Adrenal gland (tissue), 12 donors: ENCODE data around the gene CYFIP1. TPM values are rescaled to one million over a fixed set of nuclear protein-coding genes. Genes with fewer than 3 reads are reported as not detected.

ENCODE experiments used
- DNase-seq, 7 donors: peaks; one replicate each; pipeline ENCODE4 v3.0.0-alpha.2; 2019 to 2020
- H3K27ac ChIP-seq, 5 donors: fragments of 200-600 bp; sonication (generic) in 4 of 5; 1 replicate in 3 of 5; 2 replicates in 2 of 5; pipeline versions ENCODE4 v1.5.1 to v1.8.0; 2016 to 2020; ENCODE audit warnings: mild to moderate bottlenecking in 1 of 5
- H3K27me3 ChIP-seq: fragments of 200-600 bp; 2 replicates; pipeline ENCODE4 v1.8.0; 2021
- H3K36me3 ChIP-seq, 2 donors: fragments of 200-600 bp; replicated peaks in 1 of 2; 1 replicate in 1 of 2; 2 replicates in 1 of 2; pipeline versions ENCODE4 v1.5.1 to v1.8.0; 2018 to 2022
- H3K4me1 ChIP-seq, 2 donors: fragments of 200-600 bp; replicated peaks in 1 of 2; 1 replicate in 1 of 2; 2 replicates in 1 of 2; pipeline versions ENCODE4 v1.5.1 to v1.8.0; 2018 to 2021
- H3K4me3 ChIP-seq, 4 donors: fragments of 200-600 bp; sonication (generic) in 3 of 4; one replicate each; pipeline ENCODE4 v1.5.1; 2016 to 2018
- H3K9me3 ChIP-seq, 3 donors: fragments of 200-600 bp; sonication (generic) in 1 of 3; replicated peaks in 1 of 3; 1 replicate in 2 of 3; 2 replicates in 1 of 3; pipeline versions ENCODE4 v1.5.1 to v1.8.0; 2016 to 2021
- POLR2A ChIP-seq, 2 donors: fragments of 450-650 bp; IDR thresholded peaks; one replicate each; pipeline ENCODE4 v1.6.1; 2017; ENCODE audit warnings: antibody characterized with exemption in 2 of 2, mild to moderate bottlenecking in 2 of 2, moderate library complexity in 1 of 2
- WGBS, 4 donors: extraction: QIAGEN DNeasy Blood & Tissue Kit in 2 of 4; methylation state at CpG; one replicate each; pipeline versions ENCODE4 v1.1.5 to v1.1.7; 2013 to 2017; 5-methylcytosine and 5-hydroxymethylcytosine counted together
- intact Hi-C, 2 donors: fragments of 100-400 bp; cut with DNase I; formaldehyde crosslinking; loops; one replicate each; pipeline versions ENCODE4 v1.14.1 to v1.15.0; 2022 to 2023
- polyA plus RNA-seq, 3 donors: library from polyadenylated mRNA; stranded (reverse); fragments of 200-250 nt in 2 of 3; fragments of 350-450 nt in 1 of 3; fragmentation: Illumina TruSeq in 1 of 3; extraction: RNeasy Lipid Tissue Mini Kit (QIAGEN cat#74804) in 1 of 3; gene quantifications; one replicate each; pipeline ENCODE4 v1.2.3, GENCODE V29; 2013 to 2014
- total RNA-seq, 9 donors: library from RNA; depleted of rRNA in 4 of 9; stranded (reverse); fragments of >200 nt in 4 of 9; fragments of 120-200 nt in 1 of 9; fragmentation: NEBNext Ultra II Directional in 1 of 9; extraction: Animal tissue kit (Norgen Biotek cat#: 25700) in 1 of 9; gene quantifications; one replicate each; pipeline versions ENCODE4 v1.1.0 to v1.2.4, GENCODE V29; 2013 to 2023
- TF ChIP-seq, protein P1 (sequence below), 6 experiments: fragments of 450-650 bp in 4 of 6; fragments of 200-600 bp in 2 of 6; sonication (generic) in 1 of 6; IDR thresholded peaks; 1 replicate in 5 of 6; 2 replicates in 1 of 6; pipeline versions ENCODE4 v1.5.1 to v1.8.0; 2016 to 2021; ENCODE audit warnings: antibody characterized with exemption in 6 of 6, mild to moderate bottlenecking in 2 of 6, moderate library complexity in 1 of 6
- donor health status: healthy with polysubstance abuse.
- donor health status: Bipolar disorder and iron deficiency.
- donor health status: DM: yes; HTN: yes; CAD: no.
- donor health status: DM: no; HTN: no; CAD: no.
- donor health status: DM: no; HTN: no; CAD: no.
- donor health status: DM: yes; HTN: yes; CAD: no.

CYFIP1 gene
- total and polyA plus RNA-seq, 12 donors: 21.2 to 124 (median 85.0) TPM

DNA sequence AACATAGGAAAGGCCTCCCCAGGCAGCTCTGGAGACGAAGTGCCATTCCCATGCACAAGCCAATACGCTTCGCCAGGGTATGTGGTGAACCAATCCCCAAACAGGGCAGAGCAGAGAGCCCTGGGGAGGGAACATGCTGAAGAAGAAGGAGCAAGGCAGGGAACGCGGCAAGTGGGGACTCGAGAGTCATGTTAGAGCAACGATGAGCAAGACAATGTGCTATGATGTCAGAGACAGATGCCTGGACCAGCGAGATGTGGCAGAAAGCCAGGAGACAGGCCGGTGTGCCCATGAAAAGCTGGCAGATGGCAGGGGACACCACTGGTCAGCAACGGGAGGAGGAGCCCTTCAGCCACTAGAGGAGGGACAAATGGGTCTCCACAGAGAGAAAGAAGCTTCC is 102.1 kb downstream of the CYFIP1 start:
- Histone ChIP-seq H3K9me3 (no peaks in the 10 kb centered on the region), H3K36me3 (peaks cover 0 to 66% of the 10 kb centered on the region in 2 donors), H3K4me1 (no peaks in the 10 kb centered on the region), H3K4me3 (no peak overlapping the region), H3K27me3 (no peaks in the 10 kb centered on the region), H3K27ac (no peak overlapping the region)
- 81 to 87% (median 82%) methylated on average over 10 of the region's 10 CpGs for WGBS, 4 donors
- DNase-seq: peak in 3 of 7 donors; percentile 27 to 41 (median 31)
- intact Hi-C loops: loop anchor here in 1 of 2 donors (10.0 kb wide), 2 partner anchors 47 to 83 kb away; no protein-coding TSS in a partner anchor
- TF ChIP-seq, protein P1, sequence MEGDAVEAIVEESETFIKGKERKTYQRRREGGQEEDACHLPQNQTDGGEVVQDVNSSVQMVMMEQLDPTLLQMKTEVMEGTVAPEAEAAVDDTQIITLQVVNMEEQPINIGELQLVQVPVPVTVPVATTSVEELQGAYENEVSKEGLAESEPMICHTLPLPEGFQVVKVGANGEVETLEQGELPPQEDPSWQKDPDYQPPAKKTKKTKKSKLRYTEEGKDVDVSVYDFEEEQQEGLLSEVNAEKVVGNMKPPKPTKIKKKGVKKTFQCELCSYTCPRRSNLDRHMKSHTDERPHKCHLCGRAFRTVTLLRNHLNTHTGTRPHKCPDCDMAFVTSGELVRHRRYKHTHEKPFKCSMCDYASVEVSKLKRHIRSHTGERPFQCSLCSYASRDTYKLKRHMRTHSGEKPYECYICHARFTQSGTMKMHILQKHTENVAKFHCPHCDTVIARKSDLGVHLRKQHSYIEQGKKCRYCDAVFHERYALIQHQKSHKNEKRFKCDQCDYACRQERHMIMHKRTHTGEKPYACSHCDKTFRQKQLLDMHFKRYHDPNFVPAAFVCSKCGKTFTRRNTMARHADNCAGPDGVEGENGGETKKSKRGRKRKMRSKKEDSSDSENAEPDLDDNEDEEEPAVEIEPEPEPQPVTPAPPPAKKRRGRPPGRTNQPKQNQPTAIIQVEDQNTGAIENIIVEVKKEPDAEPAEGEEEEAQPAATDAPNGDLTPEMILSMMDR (IDR thresholded peaks at IDR 0.05): no peak
- TF ChIP-seq POLR2A (IDR thresholded peaks at IDR 0.05): no peak

DNA sequence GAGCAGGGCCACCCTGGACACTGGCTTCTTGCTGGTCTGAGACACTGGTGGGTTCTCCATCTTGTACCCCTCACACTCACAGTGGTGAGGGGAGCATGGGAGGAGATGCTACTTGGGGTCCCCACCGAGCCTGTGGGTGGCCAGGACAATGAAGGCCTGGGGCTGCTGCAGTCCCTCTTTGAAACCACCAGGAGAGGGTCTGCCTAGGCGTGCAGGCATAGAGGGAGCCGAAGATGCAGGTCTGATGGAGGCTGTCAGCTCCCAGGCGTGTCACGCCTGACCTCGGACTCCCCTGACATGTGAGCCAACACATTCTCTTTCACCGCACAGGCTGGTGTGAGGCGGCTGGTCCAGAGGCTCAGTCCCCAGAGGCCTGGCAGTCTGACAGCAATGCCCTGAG is 102.6 kb downstream of the CYFIP1 start:
- WGBS, 4 donors: 83 to 98% (median 94%) methylated on average over 2 to 8 of the region's 8 CpGs
- H3K4me1 ChIP-seq: no peaks in the 10 kb centered on the region
- H3K27ac ChIP-seq: no peak overlapping the region
- no peaks in the 10 kb centered on the region for H3K27me3 ChIP-seq
- H3K9me3 ChIP-seq: no peaks in the 10 kb centered on the region
- H3K4me3 ChIP-seq: no peak overlapping the region
- TF ChIP-seq, protein P1 (IDR thresholded peaks at IDR 0.05): no peak
- TF ChIP-seq POLR2A (IDR thresholded peaks at IDR 0.05): no peak
- H3K36me3 ChIP-seq: peaks cover 0 to 66% of the 10 kb centered on the region in 2 donors
- peak in 1 of 7 donors; percentile 39 for DNase-seq
- intact Hi-C loops: loop anchor here in 1 of 2 donors (10.0 kb wide), 2 partner anchors 47 to 83 kb away; no protein-coding TSS in a partner anchor

DNA sequence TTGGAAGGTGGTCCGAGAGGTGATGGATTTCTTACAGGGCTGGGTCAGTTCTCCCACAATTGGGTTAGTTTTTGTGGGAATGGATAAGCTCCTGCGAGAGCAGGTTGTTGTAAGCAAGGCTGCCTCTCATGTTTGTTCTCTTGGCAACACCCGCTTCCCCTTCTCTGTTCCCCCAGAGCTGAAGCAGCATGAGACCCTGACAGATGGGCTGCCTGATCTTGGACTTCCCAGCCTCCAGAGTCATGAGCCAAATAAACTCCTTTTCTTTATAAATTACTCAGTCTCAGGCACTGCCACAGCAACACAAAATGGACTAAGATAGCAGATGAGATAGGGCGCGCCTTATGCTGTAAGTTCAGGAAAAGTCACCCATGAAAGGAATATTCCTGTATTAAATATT is 103.1 kb downstream of the CYFIP1 start:
- TF ChIP-seq, protein P1 (IDR thresholded peaks at IDR 0.05): no peak
- TF ChIP-seq POLR2A (IDR thresholded peaks at IDR 0.05): no peak
- Histone ChIP-seq H3K4me3 (no peak overlapping the region), H3K27me3 (no peaks in the 10 kb centered on the region), H3K4me1 (no peaks in the 10 kb centered on the region), H3K9me3 (no peaks in the 10 kb centered on the region), H3K27ac (no peak overlapping the region), H3K36me3 (peaks cover 0 to 66% of the 10 kb centered on the region in 2 donors)
- 97 to 100% (median 99%) methylated on average over 3 to 5 of the region's 5 CpGs for WGBS, 4 donors
- intact Hi-C loops: loop anchor here in 1 of 2 donors (10.0 kb wide), 2 partner anchors 48 to 82 kb away; no protein-coding TSS in a partner anchor
- DNase-seq: no peak

DNA sequence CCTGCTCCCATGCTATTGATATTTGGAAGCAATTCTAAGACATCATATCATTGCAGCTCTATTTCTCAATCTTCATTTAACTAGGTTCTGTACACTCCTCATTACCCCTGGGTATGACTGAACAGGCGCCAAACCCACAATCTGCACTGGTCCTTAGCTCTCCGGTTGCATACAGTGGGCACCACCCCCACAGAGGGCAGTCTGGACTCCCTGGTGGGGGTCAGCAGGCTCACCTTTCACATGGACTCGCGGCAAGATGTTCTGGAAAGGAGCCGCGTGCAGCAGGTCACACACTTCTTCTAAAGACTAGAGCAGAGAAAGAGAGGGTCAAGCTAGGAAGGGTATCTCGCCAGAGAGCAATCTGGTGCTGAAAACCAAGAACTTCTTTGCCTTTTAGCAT is 105.2 kb downstream of the CYFIP1 start:
- WGBS, 4 donors: 89 to 97% (median 96%) methylated on average over 7 of the region's 7 CpGs
- no peak for TF ChIP-seq POLR2A (IDR thresholded peaks at IDR 0.05)
- TF ChIP-seq, protein P1 (IDR thresholded peaks at IDR 0.05): no peak
- no peaks in the 10 kb centered on the region for H3K9me3 ChIP-seq
- peak in 1 of 7 donors; percentile 42 for DNase-seq
- H3K4me3 ChIP-seq: no peak overlapping the region
- H3K4me1 ChIP-seq: no peaks in the 10 kb centered on the region
- H3K27ac ChIP-seq: no peak overlapping the region
- peaks cover 0 to 66% of the 10 kb centered on the region in 2 donors for H3K36me3 ChIP-seq
- intact Hi-C loops: loop anchor here in 1 of 2 donors (10.0 kb wide), 2 partner anchors 50 to 80 kb away; no protein-coding TSS in a partner anchor
- no peaks in the 10 kb centered on the region for H3K27me3 ChIP-seq
